Aorta (tissue), 5 donors: ENCODE data around the gene SEC24D. TPM values are rescaled to one million over a fixed set of nuclear protein-coding genes. Genes with fewer than 3 reads are reported as not detected.

Source experiments
- ATAC-seq: fragments of 200-7000 bp; cut with Tn5 transposase; one replicate; pipeline ENCODE4 v1.9.1; 2022; ENCODE audit warnings: moderate library complexity; ENCODE audit not compliant: low FRiP score
- DNase-seq, 2 donors: peaks; one replicate each; pipeline ENCODE4 v3.0.0-alpha.2; 2020
- H3K27ac ChIP-seq, 2 donors: one replicate each; pipeline ENCODE4 v1.5.1; 2013; ENCODE audit warnings: low read length in 2 of 2, mild to moderate bottlenecking in 2 of 2, moderate library complexity in 2 of 2, control low read depth in 1 of 2, inconsistent platforms in 1 of 2, low read depth in 1 of 2
- H3K27me3 ChIP-seq, 2 donors: one replicate each; pipeline ENCODE4 v1.6.1; 2013; ENCODE audit warnings: control low read depth in 1 of 2, low read length in 1 of 2, mild to moderate bottlenecking in 1 of 2, moderate library complexity in 1 of 2; ENCODE audit not compliant: insufficient read depth in 2 of 2, control insufficient read depth in 1 of 2
- H3K36me3 ChIP-seq, 2 donors: one replicate each; pipeline ENCODE4 v1.6.1; 2013; ENCODE audit warnings: control low read depth in 1 of 2, low read length in 1 of 2, mild to moderate bottlenecking in 1 of 2; ENCODE audit not compliant: insufficient read depth in 2 of 2, control insufficient read depth in 1 of 2
- H3K4me1 ChIP-seq, 2 donors: one replicate each; pipeline ENCODE4 v1.6.1; 2013; ENCODE audit warnings: low read length in 2 of 2, control low read depth in 1 of 2, mild to moderate bottlenecking in 1 of 2, moderate library complexity in 1 of 2; ENCODE audit not compliant: insufficient read depth in 2 of 2, control insufficient read depth in 1 of 2
- H3K4me3 ChIP-seq, 2 donors: one replicate each; pipeline ENCODE4 v1.5.1; 2013; ENCODE audit warnings: low read length in 2 of 2, control low read depth in 1 of 2, mild to moderate bottlenecking in 1 of 2
- H3K9me3 ChIP-seq: one replicate; pipeline ENCODE4 v1.6.1; 2013; ENCODE audit warnings: mild to moderate bottlenecking, low read length; ENCODE audit not compliant: control insufficient read depth
- whole genome bisulfite sequencing, 2 donors: extraction: QIAGEN DNeasy Blood & Tissue Kit; methylation state at CpG; one replicate each; pipeline ENCODE4 v1.1.7; 2013; 5-methylcytosine and 5-hydroxymethylcytosine counted together
- intact Hi-C, 2 donors: fragments of 100-400 bp; cut with DNase I; formaldehyde crosslinking; loops; one replicate each; pipeline versions ENCODE4 v1.14.2 to v1.15.0; 2022
- polyA plus RNA-seq, 2 donors: library from polyadenylated mRNA; stranded (reverse); fragments of 200-250 nt; gene quantifications; one replicate each; pipeline ENCODE4 v1.2.3, GENCODE V29; 2013
- total RNA-seq, 2 donors: library from RNA; stranded (reverse); fragmentation: NEBNext Ultra II Directional; extraction: Animal tissue kit (Norgen Biotek cat#: 25700); gene quantifications; one replicate each; pipeline ENCODE4 v1.2.1, GENCODE V29; 2021
- donor health status: healthy with polysubstance abuse.
- donor health status: Bipolar disorder and iron deficiency.
- donor health status: DM: no; HTN: no; CAD: no.
- donor health status: DM: no; HTN: no; CAD: no.
- donor health status: DM: yes; HTN: yes; CAD: no.

Gene SEC24D
- total and polyA plus RNA-seq, 4 donors = 25.3 to 127 (median 78.3) TPM

- peaks cover 0 to 5% of the 10 kb centered on the region in 2 donors for H3K36me3 ChIP-seq
- DNase-seq (no peak), ATAC-seq (no peak)
- no peaks in the 10 kb centered on the region for H3K9me3 ChIP-seq
- intact Hi-C loops = no loop called here
- peaks cover 5 to 17% of the 10 kb centered on the region in 2 donors for H3K4me1 ChIP-seq
- H3K27ac ChIP-seq = peak overlapping the region; percentile 1 to 76
- 91 to 94% methylated on average over 5 of the region's 5 CpGs for WGBS, 2 donors
- H3K4me3 ChIP-seq = no peak overlapping the region
- no peaks in the 10 kb centered on the region for H3K27me3 ChIP-seq
Observed at GRCh38 chr4:118760493-118760892, 75.4 kb downstream of the SEC24D start.

- DNase-seq = no peak
- no peak overlapping the region for H3K4me3 ChIP-seq
- no peaks in the 10 kb centered on the region for H3K9me3 ChIP-seq
- H3K27ac ChIP-seq = peak overlapping the region; percentile 1 to 76
- no peak for ATAC-seq
- H3K4me1 ChIP-seq = peaks cover 5 to 17% of the 10 kb centered on the region in 2 donors
- intact Hi-C loops = no loop called here
- no peaks in the 10 kb centered on the region for H3K27me3 ChIP-seq
- 82 to 83% methylated on average over 3 of the region's 3 CpGs for whole genome bisulfite sequencing, 2 donors
- peaks cover 0 to 5% of the 10 kb centered on the region in 2 donors for H3K36me3 ChIP-seq
Observed at GRCh38 chr4:118760092-118760491, 75.8 kb downstream of the SEC24D start.

GRCh38 chr4:118759481-118759880 lies 76.4 kb downstream of the SEC24D start:
- H3K27me3 ChIP-seq = no peaks in the 10 kb centered on the region
- H3K4me3 ChIP-seq = no peak overlapping the region
- no peak for DNase-seq
- peaks cover 5 to 17% of the 10 kb centered on the region in 2 donors for H3K4me1 ChIP-seq
- intact Hi-C loops = no loop called here
- ATAC-seq = no peak
- peak overlapping the region; percentile 16 to 76 for H3K27ac ChIP-seq
- 40 to 49% methylated on average over 2 of the region's 2 CpGs for WGBS, 2 donors
- H3K9me3 ChIP-seq = no peaks in the 10 kb centered on the region
- peaks cover 0 to 5% of the 10 kb centered on the region in 2 donors for H3K36me3 ChIP-seq

- 5 to 7% methylated on average over 5 of the region's 5 CpGs for WGBS, 2 donors
- ATAC-seq (no peak), DNase-seq (no peak)
- Histone ChIP-seq H3K36me3 (no peaks in the 10 kb centered on the region), H3K4me1 (peaks cover 2 to 18% of the 10 kb centered on the region in 2 donors), H3K27me3 (no peaks in the 10 kb centered on the region), H3K27ac (no peak overlapping the region), H3K9me3 (no peaks in the 10 kb centered on the region), H3K4me3 (no peak overlapping the region)
- intact Hi-C loops = no loop called here
Observed at GRCh38 chr4:118758293-118758692, 77.6 kb downstream of the SEC24D start.

- intact Hi-C loops = no loop called here
- Histone ChIP-seq H3K27ac (no peak overlapping the region), H3K9me3 (no peaks in the 10 kb centered on the region), H3K4me3 (no peak overlapping the region), H3K4me1 (peaks cover 2 to 17% of the 10 kb centered on the region in 2 donors), H3K36me3 (no peaks in the 10 kb centered on the region), H3K27me3 (no peaks in the 10 kb centered on the region)
- DNase-seq (no peak), ATAC-seq (peak; percentile 55)
- WGBS, 2 donors = 3 to 7% methylated on average over 2 of the region's 2 CpGs
Observed at GRCh38 chr4:118757761-118758251, 78.1 kb downstream of the SEC24D start.

GRCh38 chr4:118756958-118757357 lies 79.0 kb downstream of the SEC24D start:
- intact Hi-C loops = no loop called here
- Histone ChIP-seq H3K36me3 (no peaks in the 10 kb centered on the region), H3K9me3 (no peaks in the 10 kb centered on the region), H3K27me3 (no peaks in the 10 kb centered on the region), H3K4me3 (no peak overlapping the region), H3K27ac (peak overlapping the region; percentile 42 to 43), H3K4me1 (peaks cover 2 to 17% of the 10 kb centered on the region in 2 donors)
- ATAC-seq = no peak
- DNase-seq = no peak
- 72 to 86% methylated on average over 1 of the region's 1 CpG for WGBS, 2 donors

- no peak for DNase-seq
- Histone ChIP-seq H3K4me3 (no peak overlapping the region), H3K27me3 (no peaks in the 10 kb centered on the region), H3K9me3 (no peaks in the 10 kb centered on the region), H3K36me3 (no peaks in the 10 kb centered on the region), H3K27ac (peak overlapping the region in 1 of 2 donors; percentile 61), H3K4me1 (peaks cover 2 to 20% of the 10 kb centered on the region in 2 donors)
- intact Hi-C loops = no loop called here
- 57 to 59% methylated on average over 3 of the region's 3 CpGs for WGBS, 2 donors
- no peak for ATAC-seq
Observed at GRCh38 chr4:118756429-118756828, 79.5 kb downstream of the SEC24D start.

- Histone ChIP-seq H3K36me3 (no peaks in the 10 kb centered on the region), H3K27me3 (no peaks in the 10 kb centered on the region), H3K4me3 (no peak overlapping the region), H3K4me1 (peaks cover 3 to 16% of the 10 kb centered on the region in 2 donors), H3K9me3 (no peaks in the 10 kb centered on the region), H3K27ac (peak overlapping the region in 1 of 2 donors; percentile 28)
- WGBS, 2 donors = 46 to 60% methylated on average over 2 of the region's 2 CpGs
- DNase-seq (no peak), ATAC-seq (no peak)
- intact Hi-C loops = no loop called here
Observed at GRCh38 chr4:118755438-118756226, 80.3 kb downstream of the SEC24D start.

GRCh38 chr4:118754890-118755289 lies 81.0 kb downstream of the SEC24D start:
- peak overlapping the region in 1 of 2 donors; percentile 67 for H3K27ac ChIP-seq
- no peak for ATAC-seq
- WGBS, 2 donors = 46 to 47% methylated on average over 2 of the region's 2 CpGs

More at GRCh38 chr4:118754890-118755289, 81.0 kb downstream of the SEC24D start:
- intact Hi-C loops = no loop called here
- H3K27me3 ChIP-seq = no peaks in the 10 kb centered on the region
- H3K36me3 ChIP-seq = no peaks in the 10 kb centered on the region
- no peaks in the 10 kb centered on the region for H3K9me3 ChIP-seq
- H3K4me1 ChIP-seq = peaks cover 3 to 14% of the 10 kb centered on the region in 2 donors
- no peak for DNase-seq
- H3K4me3 ChIP-seq = no peak overlapping the region
